DND-41 (cell line): ENCODE results near the gene MCC.
"Not testable (repeated sequence)": the region's sequence is repeated elsewhere in the genome, so short reads cannot be mapped to it uniquely, and the experiment has no call there.

ENCODE experiments used
- ATAC-seq: fragments of 200-7000 bp; cut with Tn5 transposase; 3 replicates; pipeline ENCODE4 v1.9.1; 2021; ENCODE audit warnings: low read depth; ENCODE audit not compliant: insufficient read depth
- DNase-seq: peaks from one replicate; pipeline ENCODE4 v3.0.0-alpha.2; 2020
- H2AFZ ChIP-seq: 2 replicates; pipeline ENCODE4 v1.6.0; 2012; ENCODE audit warnings: low read depth, low read length
- H3K27ac ChIP-seq: 2 replicates; pipeline ENCODE4 v1.5.1; 2012; ENCODE audit warnings: low read length, inconsistent platforms
- H3K27me3 ChIP-seq: fragments of 200-600 bp; sonication (generic); 2 replicates; pipeline ENCODE4 v1.6.0; 2012; ENCODE audit warnings: low read length, mild to moderate bottlenecking, inconsistent platforms; ENCODE audit not compliant: insufficient read depth, poor library complexity
- H3K36me3 ChIP-seq: 2 replicates; pipeline ENCODE4 v1.5.1; 2012; ENCODE audit warnings: low read length, inconsistent platforms; ENCODE audit not compliant: insufficient read depth
- H3K4me1 ChIP-seq: 2 replicates; pipeline ENCODE4 v1.5.1; 2012; ENCODE audit warnings: mild to moderate bottlenecking, low read length; ENCODE audit not compliant: insufficient read depth
- H3K4me2 ChIP-seq: 2 replicates; pipeline ENCODE4 v1.6.0; 2012; ENCODE audit warnings: mild to moderate bottlenecking, moderate library complexity, low read length, inconsistent platforms; ENCODE audit not compliant: insufficient read depth
- H3K4me3 ChIP-seq, 2 experiments: fragments of 200-600 bp in 1 of 2; shearing (Covaris generic) in 1 of 2; 2 replicates each; pipeline ENCODE4 v1.5.1; 2012 to 2016; ENCODE audit warnings: inconsistent platforms in 2 of 2, low read length in 2 of 2, mild to moderate bottlenecking in 2 of 2, low read depth in 1 of 2, moderate library complexity in 1 of 2
- H3K79me2 ChIP-seq: 2 replicates; pipeline ENCODE4 v1.6.0; 2012; ENCODE audit warnings: low read length, inconsistent platforms; ENCODE audit not compliant: insufficient read depth
- H3K9ac ChIP-seq: 2 replicates; pipeline ENCODE4 v1.6.0; 2012; ENCODE audit warnings: low read depth, mild to moderate bottlenecking, inconsistent platforms, low read length, moderate library complexity
- H3K9me3 ChIP-seq: 2 replicates; pipeline ENCODE4 v1.5.1; 2012; ENCODE audit warnings: low read length, moderate library complexity, mild to moderate bottlenecking, inconsistent platforms; ENCODE audit not compliant: insufficient read depth, severe bottlenecking
- H4K20me1 ChIP-seq: 2 replicates; pipeline ENCODE4 v1.6.0; 2012; ENCODE audit warnings: low read length; ENCODE audit not compliant: insufficient read depth
- EZH2 ChIP-seq: IDR thresholded peaks from 3 replicates; pipeline ENCODE4 v1.6.1; 2012; ENCODE audit warnings: borderline replicate concordance, low read depth, mild to moderate bottlenecking, moderate library complexity, low read length, inconsistent platforms; ENCODE audit not compliant: severe bottlenecking
- TF ChIP-seq, protein P1 (sequence below): IDR thresholded peaks from 2 replicates; pipeline ENCODE4 v1.5.1; 2012; ENCODE audit warnings: borderline replicate concordance, low read length, moderate library complexity, mild to moderate bottlenecking; ENCODE audit not compliant: poor library complexity, severe bottlenecking; ENCODE audit errors: extremely low read depth

Gene MCC

GRCh38 chr5:113405530-113405929 is 82.7 kb downstream of the MCC start:
- H3K79me2 ChIP-seq: no peaks in the 10 kb centered on the region
- no peak overlapping the region for H3K4me2 ChIP-seq
- no peak for ATAC-seq
- no peak overlapping the region for H3K9ac ChIP-seq
- no peak overlapping the region for H3K27ac ChIP-seq
- H3K27me3 ChIP-seq: no peaks in the 10 kb centered on the region
- no peak overlapping the region for H3K4me3 ChIP-seq
- no peaks in the 10 kb centered on the region for H3K36me3 ChIP-seq
- no peak for DNase-seq
- TF ChIP-seq, protein P1, sequence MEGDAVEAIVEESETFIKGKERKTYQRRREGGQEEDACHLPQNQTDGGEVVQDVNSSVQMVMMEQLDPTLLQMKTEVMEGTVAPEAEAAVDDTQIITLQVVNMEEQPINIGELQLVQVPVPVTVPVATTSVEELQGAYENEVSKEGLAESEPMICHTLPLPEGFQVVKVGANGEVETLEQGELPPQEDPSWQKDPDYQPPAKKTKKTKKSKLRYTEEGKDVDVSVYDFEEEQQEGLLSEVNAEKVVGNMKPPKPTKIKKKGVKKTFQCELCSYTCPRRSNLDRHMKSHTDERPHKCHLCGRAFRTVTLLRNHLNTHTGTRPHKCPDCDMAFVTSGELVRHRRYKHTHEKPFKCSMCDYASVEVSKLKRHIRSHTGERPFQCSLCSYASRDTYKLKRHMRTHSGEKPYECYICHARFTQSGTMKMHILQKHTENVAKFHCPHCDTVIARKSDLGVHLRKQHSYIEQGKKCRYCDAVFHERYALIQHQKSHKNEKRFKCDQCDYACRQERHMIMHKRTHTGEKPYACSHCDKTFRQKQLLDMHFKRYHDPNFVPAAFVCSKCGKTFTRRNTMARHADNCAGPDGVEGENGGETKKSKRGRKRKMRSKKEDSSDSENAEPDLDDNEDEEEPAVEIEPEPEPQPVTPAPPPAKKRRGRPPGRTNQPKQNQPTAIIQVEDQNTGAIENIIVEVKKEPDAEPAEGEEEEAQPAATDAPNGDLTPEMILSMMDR: no peak
- TF ChIP-seq EZH2: no peak
- H3K4me1 ChIP-seq: no peaks in the 10 kb centered on the region
- no peaks in the 10 kb centered on the region for H3K9me3 ChIP-seq
- H4K20me1 ChIP-seq: no peaks in the 10 kb centered on the region
- no peak overlapping the region for H2AFZ ChIP-seq

- Histone ChIP-seq H3K4me3 (no peak overlapping the region), H3K4me1 (no peaks in the 10 kb centered on the region), H2AFZ (no peak overlapping the region), H3K9ac (no peak overlapping the region), H3K79me2 (no peaks in the 10 kb centered on the region), H3K27ac (no peak overlapping the region), H3K9me3 (no peaks in the 10 kb centered on the region), H3K36me3 (no peaks in the 10 kb centered on the region), H4K20me1 (no peaks in the 10 kb centered on the region), H3K27me3 (no peaks in the 10 kb centered on the region), H3K4me2 (no peak overlapping the region)
- TF ChIP-seq, protein P1: no peak
- no peak for TF ChIP-seq EZH2
- DNase-seq (no peak), ATAC-seq (no peak)
These were observed 84.0 kb downstream of the MCC start for GRCh38 chr5:113404269-113404668.

GRCh38 chr5:113397986-113398385 is 90.3 kb downstream of the MCC start:
- H3K4me1 ChIP-seq, H3K4me2 ChIP-seq, H3K27ac ChIP-seq, H3K79me2 ChIP-seq, H2AFZ ChIP-seq, H4K20me1 ChIP-seq, H3K9me3 ChIP-seq, H3K27me3 ChIP-seq, ATAC-seq, H3K4me3 ChIP-seq, DNase-seq, H3K36me3 ChIP-seq, H3K9ac ChIP-seq: not testable (repeated sequence)

DNA sequence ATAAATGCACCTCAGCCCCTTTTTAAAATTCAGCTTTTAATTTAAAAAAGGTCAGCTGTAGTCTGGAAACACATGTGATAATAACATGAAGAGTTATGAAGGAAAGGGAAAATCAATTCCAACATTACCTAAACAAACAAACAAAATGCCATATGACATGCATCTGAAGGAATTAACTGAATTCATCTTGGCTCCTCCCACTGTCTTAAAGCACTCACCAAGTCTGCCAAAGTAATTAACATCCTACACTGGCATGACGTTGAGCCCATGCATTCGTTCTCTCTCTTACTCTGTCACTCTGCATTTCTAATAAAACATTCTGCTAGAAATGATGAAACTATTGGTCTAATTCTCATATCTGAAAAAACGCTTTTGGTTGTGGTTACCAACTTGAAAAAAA is 91.2 kb downstream of the MCC start:
- no peaks in the 10 kb centered on the region for H3K36me3 ChIP-seq
- H3K27me3 ChIP-seq: no peaks in the 10 kb centered on the region
- ATAC-seq: no peak

More for the DNA sequence above, 91.2 kb downstream of the MCC start:
- no peaks in the 10 kb centered on the region for H3K79me2 ChIP-seq
- H3K4me2 ChIP-seq: no peak overlapping the region
- H3K4me3 ChIP-seq: no peak overlapping the region
- no peak overlapping the region for H3K27ac ChIP-seq
- H3K4me1 ChIP-seq: no peaks in the 10 kb centered on the region
- DNase-seq: no peak
- H3K9ac ChIP-seq: no peak overlapping the region
- H2AFZ ChIP-seq: no peak overlapping the region
- H4K20me1 ChIP-seq: no peaks in the 10 kb centered on the region
- no peaks in the 10 kb centered on the region for H3K9me3 ChIP-seq
- TF ChIP-seq, protein P1: no peak
- no peak for TF ChIP-seq EZH2
